AG10803 (cell line): ENCODE results near the gene ANKS1A.

ENCODE experiments used
- DNase-seq: peaks from one replicate; pipeline ENCODE4 v3.0.0; 2010; ENCODE audit warnings: low read depth
- H3K4me3 ChIP-seq: 2 replicates; pipeline ENCODE4 v1.5.1; 2011; ENCODE audit warnings: mild to moderate bottlenecking, low read length, control low read depth
- TF ChIP-seq, protein P1 (sequence below): conservative IDR thresholded peaks from 2 replicates; pipeline ENCODE4 v1.5.1; 2011; ENCODE audit warnings: mild to moderate bottlenecking, low read length, control low read depth, inconsistent platforms

Gene ANKS1A

DNA sequence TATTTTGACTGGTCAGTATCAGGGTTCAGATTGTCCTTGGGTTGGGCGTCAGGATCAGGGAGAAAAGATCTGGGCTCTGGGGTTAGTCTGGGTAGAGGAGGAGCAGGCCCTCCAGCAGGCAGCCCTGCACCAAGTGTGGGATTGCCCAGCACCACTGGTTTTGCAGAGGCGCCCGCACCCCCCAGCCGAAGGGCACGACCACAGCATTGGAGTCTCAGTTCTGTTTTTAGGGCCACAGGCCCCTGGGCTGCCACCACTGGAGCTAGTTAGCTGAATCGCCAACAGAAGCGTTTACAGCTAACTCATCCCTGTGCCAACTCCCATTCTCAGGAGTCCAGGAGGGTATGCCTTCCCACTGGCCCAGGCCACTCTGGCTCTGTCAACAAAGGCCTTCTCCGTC lies 167.9 kb downstream of the ANKS1A start:
- TF ChIP-seq, protein P1, sequence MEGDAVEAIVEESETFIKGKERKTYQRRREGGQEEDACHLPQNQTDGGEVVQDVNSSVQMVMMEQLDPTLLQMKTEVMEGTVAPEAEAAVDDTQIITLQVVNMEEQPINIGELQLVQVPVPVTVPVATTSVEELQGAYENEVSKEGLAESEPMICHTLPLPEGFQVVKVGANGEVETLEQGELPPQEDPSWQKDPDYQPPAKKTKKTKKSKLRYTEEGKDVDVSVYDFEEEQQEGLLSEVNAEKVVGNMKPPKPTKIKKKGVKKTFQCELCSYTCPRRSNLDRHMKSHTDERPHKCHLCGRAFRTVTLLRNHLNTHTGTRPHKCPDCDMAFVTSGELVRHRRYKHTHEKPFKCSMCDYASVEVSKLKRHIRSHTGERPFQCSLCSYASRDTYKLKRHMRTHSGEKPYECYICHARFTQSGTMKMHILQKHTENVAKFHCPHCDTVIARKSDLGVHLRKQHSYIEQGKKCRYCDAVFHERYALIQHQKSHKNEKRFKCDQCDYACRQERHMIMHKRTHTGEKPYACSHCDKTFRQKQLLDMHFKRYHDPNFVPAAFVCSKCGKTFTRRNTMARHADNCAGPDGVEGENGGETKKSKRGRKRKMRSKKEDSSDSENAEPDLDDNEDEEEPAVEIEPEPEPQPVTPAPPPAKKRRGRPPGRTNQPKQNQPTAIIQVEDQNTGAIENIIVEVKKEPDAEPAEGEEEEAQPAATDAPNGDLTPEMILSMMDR, result no peak
- DNase-seq, result no peak
- no peak overlapping the region for H3K4me3 ChIP-seq

DNA sequence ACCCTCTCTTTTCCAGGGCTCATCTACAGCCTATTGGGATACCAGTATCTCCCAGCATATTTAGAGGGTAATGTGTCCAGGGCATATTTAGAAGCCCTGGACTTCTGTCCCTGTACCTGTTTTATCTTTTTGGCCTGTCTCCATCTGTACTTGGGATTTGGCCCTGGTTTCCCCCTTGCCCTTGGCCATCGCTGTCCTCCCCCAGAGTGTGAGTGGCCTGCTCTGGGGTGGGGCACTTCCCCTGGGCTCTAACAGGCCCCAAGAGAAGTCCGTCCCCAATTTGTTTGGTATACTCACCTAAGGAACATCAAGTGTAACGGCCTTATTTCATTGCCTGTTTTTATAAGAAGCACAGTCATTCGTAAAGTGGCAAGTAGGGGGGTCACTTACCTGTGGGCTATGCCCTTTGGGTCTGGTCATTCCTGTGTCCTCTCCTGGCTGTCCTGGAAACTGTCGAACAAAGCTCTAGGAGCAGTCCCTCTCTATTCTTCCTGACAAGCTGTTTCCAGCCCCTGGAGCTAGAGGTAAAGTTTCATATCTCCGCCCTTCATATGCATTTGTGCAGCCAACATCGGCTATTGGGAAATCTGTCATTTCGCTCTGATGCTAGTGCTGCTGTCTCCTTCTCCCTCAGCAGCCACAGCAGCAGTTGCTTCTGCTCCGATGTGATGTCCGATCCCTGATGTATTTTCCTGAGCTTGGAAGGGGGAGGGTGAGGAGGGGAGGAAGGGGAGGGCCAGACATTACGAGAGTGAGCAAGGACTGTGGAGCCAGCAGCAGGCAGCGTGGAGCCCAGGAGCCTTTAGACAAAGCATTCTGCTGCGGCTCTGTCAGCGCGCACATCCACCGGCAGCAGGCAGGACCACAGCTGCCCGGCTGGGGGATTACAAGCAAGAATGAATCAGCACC lies 168.6 kb downstream of the ANKS1A start:
- TF ChIP-seq, protein P1, result no peak
- DNase-seq, result no peak
- H3K4me3 ChIP-seq, result no peak overlapping the region

DNA sequence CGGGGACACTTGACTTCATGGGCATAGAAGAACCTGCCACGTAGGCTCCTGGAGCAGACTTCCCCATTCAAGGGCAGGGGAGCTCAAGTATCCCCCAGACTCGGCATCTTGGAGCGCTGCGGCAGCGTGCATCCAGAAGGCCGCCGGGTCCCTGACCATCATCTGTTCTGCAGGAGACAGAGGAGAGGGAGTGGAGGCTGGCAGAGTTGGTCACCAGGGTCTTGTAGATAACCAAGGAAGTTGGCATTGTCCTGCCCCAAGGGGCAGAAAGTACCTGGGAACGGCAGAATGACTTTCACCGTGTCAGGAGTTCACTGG lies 169.3 kb downstream of the ANKS1A start:
- TF ChIP-seq, protein P1, result no peak
- no peak overlapping the region for H3K4me3 ChIP-seq
- DNase-seq, result no peak

DNA sequence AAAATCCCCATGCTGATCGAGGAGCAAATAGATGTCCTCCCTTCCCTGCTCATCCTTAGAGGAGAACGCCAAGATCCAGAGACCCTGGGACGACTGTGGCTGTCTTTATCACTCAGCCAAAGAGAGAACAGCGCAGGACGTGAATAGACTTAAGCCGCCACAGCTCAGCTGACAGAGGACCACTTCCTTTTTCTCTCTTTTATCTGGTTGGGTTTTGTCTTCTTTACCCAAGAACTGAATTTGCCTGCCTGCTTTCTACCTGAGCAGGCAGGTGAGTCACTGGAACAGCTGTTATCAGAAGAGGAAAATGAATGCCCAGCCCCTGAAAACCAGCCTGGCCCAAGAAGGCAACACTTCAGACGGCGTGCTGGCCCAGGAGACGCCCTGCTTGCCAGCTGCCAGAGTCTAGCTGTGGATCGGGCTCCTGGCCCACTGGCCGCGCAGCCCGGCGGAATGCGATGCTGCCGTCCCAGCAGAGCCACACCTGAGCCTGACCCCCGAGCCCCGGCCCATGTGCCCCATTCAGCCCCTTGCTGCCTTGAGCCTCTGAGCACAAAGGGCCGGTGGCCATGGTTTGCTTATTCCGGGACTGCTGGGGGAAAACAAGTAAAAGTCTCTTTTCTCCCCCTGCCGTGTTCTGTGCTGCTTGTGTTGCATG lies 169.9 kb downstream of the ANKS1A start:
- no peak for DNase-seq
- no peak overlapping the region for H3K4me3 ChIP-seq
- TF ChIP-seq, protein P1, result no peak

DNA sequence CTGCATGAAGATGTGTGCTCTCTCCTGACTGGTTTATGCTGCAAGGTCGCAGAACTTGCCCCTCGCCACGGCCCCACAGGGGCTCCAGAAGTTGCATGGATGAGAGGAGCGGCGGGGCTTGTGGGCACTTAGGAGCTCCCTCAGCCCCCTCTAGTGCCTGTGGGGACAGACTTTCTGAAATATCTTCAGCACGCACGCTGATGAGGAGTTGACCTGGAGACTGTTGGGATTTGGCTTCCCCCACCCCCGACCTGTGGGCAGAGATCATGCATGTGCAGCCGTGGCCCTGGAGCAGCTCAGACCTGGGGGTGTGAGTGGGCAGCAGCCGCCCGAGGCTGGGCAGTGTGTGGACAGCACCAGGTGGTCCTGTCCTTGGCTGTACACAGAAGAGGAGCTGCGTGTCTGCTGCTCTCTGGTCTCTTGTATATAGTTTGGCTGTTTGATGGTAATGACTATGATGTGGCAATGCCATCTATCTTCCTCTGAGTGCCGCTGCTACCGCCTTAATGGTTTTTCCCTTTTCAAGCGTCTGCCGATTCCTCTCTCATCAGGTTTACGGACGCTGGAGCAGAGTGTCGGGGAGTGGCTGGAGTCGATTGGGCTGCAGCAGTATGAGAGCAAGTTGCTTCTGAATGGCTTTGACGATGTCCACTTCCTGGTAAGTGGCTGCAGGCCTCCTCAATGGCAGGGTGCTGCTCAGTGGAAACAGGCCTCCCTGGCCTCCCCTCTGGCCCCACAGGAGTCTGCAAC lies 170.7 kb downstream of the ANKS1A start:
- no peak for DNase-seq
- no peak overlapping the region for H3K4me3 ChIP-seq
- TF ChIP-seq, protein P1, result no peak

DNA sequence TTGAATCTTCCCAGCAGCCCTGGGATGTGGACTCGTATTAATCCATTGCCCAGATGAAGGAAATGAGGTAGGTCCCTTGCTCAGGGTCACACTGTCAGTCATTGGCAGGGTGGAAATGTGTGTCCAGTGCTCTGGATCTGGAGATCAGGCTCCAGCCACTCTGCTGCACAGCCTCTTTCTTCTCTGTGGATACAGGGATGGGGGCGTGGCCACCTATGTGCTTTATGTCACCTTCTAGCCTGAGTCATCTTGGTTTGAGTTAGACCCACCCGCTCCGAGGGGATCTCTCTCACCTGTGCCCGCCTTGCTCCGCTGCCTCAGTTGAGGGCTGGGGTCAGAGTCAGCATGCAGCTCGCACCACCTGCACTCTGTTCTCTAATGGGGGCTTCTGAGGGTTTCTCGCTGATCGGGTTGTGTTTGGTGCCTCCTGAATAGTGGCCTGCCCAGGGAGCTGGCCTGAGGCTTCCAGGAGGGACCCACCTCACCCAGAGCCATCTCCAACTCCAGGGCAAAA lies 172.1 kb downstream of the ANKS1A start:
- H3K4me3 ChIP-seq, result no peak overlapping the region
- TF ChIP-seq, protein P1, result no peak
- DNase-seq, result no peak
